Lower leg skin (tissue), 3 donors: ENCODE data around the gene PAPLN.

Experiments
- CTCF ChIP-seq, 3 donors: fragments of 450-650 bp; IDR thresholded peaks; one replicate each; pipeline ENCODE4 v1.5.1; 2016; ENCODE audit warnings: antibody characterized with exemption in 3 of 3, mild to moderate bottlenecking in 3 of 3, moderate library complexity in 2 of 3
- POLR2A ChIP-seq, 2 donors: fragments of 450-650 bp; IDR thresholded peaks; one replicate each; pipeline ENCODE4 v1.6.1; 2016 to 2017; ENCODE audit warnings: antibody characterized with exemption in 2 of 2, mild to moderate bottlenecking in 1 of 2, moderate library complexity in 1 of 2

DNA sequence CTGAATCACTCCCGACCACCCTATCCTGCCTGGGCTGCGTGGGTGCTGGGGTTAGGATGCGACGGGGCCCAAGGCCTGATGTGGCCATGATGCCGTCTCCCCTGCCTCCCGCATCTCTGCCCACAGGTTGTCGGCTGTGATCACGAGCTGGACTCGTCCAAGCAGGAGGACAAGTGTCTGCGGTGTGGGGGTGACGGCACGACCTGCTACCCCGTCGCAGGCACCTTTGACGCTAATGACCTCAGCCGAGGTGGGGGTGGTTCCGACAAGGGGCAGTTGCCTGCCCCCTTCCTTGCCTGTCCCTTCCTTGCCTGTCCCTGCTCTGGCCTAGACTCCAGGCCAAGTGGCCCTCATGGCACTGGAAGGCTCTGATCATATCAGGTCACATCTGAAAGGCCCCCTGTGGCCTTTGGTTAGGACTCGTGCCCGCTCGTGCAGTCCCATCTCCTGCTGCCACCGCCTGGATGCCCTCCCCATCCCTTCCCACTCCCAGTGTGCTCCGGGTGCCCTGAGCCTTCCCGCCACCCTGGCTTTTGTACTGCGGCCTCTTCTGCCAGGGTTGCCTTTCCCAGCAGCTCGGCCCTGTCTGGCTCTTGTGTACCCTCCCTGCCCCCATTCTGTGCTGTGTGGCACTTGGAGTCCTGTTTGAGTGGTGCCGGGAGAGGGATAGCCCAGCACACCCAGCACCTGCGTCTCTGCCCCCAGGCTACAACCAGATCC lies 13.6 kb downstream of the PAPLN start:
- no peak for TF ChIP-seq POLR2A (IDR thresholded peaks at IDR 0.05)
- no peak for TF ChIP-seq CTCF (IDR thresholded peaks at IDR 0.05)
